BLaER1 treated with 17β-estradiol and CSF1 and Interleukin-3, amounts not matched to agents 10 nM and 100 nM (cell line): ENCODE results near the gene KARS1.

Source experiments
- H3K27ac ChIP-seq, 11 experiments: shearing (Covaris generic); formaldehyde crosslinking; 2 replicates each; pipeline ENCODE4 v1.8.1; 2022
- H3K27me3 ChIP-seq, 11 experiments: shearing (Covaris generic); formaldehyde crosslinking; 2 replicates each; pipeline ENCODE4 v1.8.1; 2022
- H3K36me3 ChIP-seq, 11 experiments: shearing (Covaris generic); formaldehyde crosslinking; 2 replicates each; pipeline ENCODE4 v1.8.1; 2022
- H3K4me1 ChIP-seq, 10 experiments: shearing (Covaris generic); formaldehyde crosslinking; 2 replicates each; pipeline ENCODE4 v1.8.1; 2022
- H3K4me2 ChIP-seq, 11 experiments: shearing (Covaris generic); formaldehyde crosslinking; 2 replicates each; pipeline ENCODE4 v1.8.1; 2022
- H3K4me3 ChIP-seq, 10 experiments: shearing (Covaris generic); formaldehyde crosslinking; 2 replicates each; pipeline ENCODE4 v1.8.1; 2022
- H3K9ac ChIP-seq, 11 experiments: shearing (Covaris generic); formaldehyde crosslinking; 2 replicates each; pipeline ENCODE4 v1.8.1; 2022
- H3K9me3 ChIP-seq, 11 experiments: shearing (Covaris generic); formaldehyde crosslinking; replicated peaks in 1 of 11; 2 replicates each; pipeline ENCODE4 v1.8.1; 2022
- H4K20me1 ChIP-seq, 11 experiments: shearing (Covaris generic); formaldehyde crosslinking; 2 replicates each; pipeline ENCODE4 v1.8.1; 2022
- Cebpa-rat ChIP-seq, 11 experiments: shearing (Covaris generic); IDR thresholded peaks; 2 replicates each; pipeline ENCODE4 v1.8.1; 2022

Gene KARS1

DNA sequence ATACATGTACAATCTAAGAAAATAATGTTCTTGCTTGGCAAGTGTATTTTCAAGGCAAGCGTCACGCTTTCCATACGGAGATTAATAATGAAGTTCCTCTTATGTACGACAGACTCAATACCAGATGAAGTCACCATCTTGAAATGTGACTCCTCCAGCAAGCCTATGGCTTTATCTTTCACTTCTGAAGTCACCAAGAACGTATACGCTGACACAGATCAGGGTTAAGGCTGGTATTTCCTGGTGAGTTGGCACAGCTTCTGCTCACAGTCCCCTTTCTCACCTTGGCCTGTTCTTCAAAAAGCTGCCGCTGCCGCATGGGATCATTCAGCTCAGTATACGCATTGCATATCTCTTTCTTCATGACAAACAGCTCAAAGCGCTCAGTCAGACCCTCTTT lies 18.3 kb downstream of the KARS1 start:
- Histone ChIP-seq H3K36me3 (peaks cover 86 to 100% (median 99%) of the 10 kb centered on the region in 11 experiments), H3K4me3 (no peak overlapping the region), H3K9ac (no peak overlapping the region), H4K20me1 (peaks cover 0 to 53% (median 23%) of the 10 kb centered on the region in 11 experiments; a peak in 13 of 22 replicates), H3K4me1 (peaks cover 24 to 53% (median 38%) of the 10 kb centered on the region in 10 experiments), H3K27ac (no peak overlapping the region), H3K9me3 (no peaks in the 10 kb centered on the region), H3K27me3 (no peaks in the 10 kb centered on the region), H3K4me2 (peak overlapping the region in 10 of 11 experiments; percentile 55 to 81 (median 70); a peak in 17 of 22 replicates)
- no peak for TF ChIP-seq Cebpa-rat (IDR thresholded peaks at IDR 0.05)

DNA sequence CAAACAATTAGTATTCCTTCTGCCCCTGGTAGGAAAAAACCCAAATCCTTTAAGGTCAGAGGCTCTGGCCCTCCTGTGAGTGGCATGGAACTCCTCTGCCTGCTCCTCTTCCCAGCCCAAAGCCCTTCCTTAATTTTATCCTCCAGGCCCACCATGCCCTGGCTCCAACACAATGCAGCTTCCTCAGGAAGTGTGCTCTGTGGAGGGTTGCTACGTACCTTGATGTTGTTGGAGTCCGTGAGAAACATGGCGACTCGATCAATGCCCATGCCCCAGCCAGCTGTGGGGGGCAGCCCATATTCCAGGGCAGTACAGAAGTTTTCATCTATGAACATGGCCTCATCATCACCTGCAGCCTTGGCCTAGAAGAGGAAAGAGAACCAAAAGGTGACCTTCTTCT lies 19.1 kb downstream of the KARS1 start:
- Histone ChIP-seq H3K9ac (peak overlapping the region in 3 of 11 experiments; percentile 11 to 28 (median 27); a peak in 3 of 22 replicates), H3K27ac (peak overlapping the region in 10 of 11 experiments; percentile 26 to 51 (median 36); a peak in 16 of 22 replicates)
- no peak for TF ChIP-seq Cebpa-rat (IDR thresholded peaks at IDR 0.05)

DNA sequence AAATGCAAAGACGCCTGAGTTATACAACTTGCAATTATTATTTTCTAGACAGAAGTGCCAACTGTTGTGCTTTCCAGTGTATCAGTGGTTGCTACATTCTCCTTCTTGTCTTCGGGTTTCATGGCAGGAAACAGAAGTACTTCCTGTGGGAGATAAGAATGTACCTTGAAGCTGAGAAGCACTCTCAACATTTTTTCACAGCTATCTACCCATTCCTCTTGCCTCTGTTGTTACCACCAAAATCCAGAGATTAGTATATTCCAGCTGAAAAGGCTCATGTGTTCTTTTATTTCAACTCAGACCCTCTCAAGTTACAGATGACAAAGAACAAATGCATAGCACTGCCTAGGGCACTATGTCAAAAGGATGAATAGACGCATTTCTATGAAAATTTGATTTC lies 19.6 kb downstream of the KARS1 start:
- Histone ChIP-seq H3K27me3 (no peaks in the 10 kb centered on the region), H3K4me1 (peaks cover 24 to 58% (median 42%) of the 10 kb centered on the region in 10 experiments), H3K4me3 (peak overlapping the region in 1 of 10 experiments; percentile 38; a peak in 2 of 20 replicates), H3K9me3 (no peaks in the 10 kb centered on the region), H3K27ac (peak overlapping the region in 10 of 11 experiments; percentile 26 to 51 (median 36); a peak in 16 of 22 replicates), H4K20me1 (peaks cover 0 to 48% (median 23%) of the 10 kb centered on the region in 11 experiments; a peak in 12 of 22 replicates), H3K9ac (peak overlapping the region in 4 of 11 experiments; percentile 0 to 28 (median 19); a peak in 4 of 22 replicates), H3K36me3 (peaks cover 74 to 88% (median 86%) of the 10 kb centered on the region in 11 experiments), H3K4me2 (peak overlapping the region; percentile 21 to 81 (median 69); a peak in 21 of 22 replicates)
- TF ChIP-seq Cebpa-rat (IDR thresholded peaks at IDR 0.05): no peak

More for the DNA sequence above, 19.1 kb downstream of the KARS1 start:
- Histone ChIP-seq H3K36me3 (peaks cover 79 to 93% (median 91%) of the 10 kb centered on the region in 11 experiments), H3K27me3 (no peaks in the 10 kb centered on the region), H3K4me1 (peaks cover 24 to 58% (median 42%) of the 10 kb centered on the region in 10 experiments), H4K20me1 (peaks cover 0 to 49% (median 23%) of the 10 kb centered on the region in 11 experiments; a peak in 12 of 22 replicates), H3K4me2 (peak overlapping the region; percentile 31 to 81 (median 69); a peak in 21 of 22 replicates), H3K9me3 (no peaks in the 10 kb centered on the region), H3K4me3 (peak overlapping the region in 1 of 10 experiments; percentile 38; a peak in 1 of 20 replicates)

DNA sequence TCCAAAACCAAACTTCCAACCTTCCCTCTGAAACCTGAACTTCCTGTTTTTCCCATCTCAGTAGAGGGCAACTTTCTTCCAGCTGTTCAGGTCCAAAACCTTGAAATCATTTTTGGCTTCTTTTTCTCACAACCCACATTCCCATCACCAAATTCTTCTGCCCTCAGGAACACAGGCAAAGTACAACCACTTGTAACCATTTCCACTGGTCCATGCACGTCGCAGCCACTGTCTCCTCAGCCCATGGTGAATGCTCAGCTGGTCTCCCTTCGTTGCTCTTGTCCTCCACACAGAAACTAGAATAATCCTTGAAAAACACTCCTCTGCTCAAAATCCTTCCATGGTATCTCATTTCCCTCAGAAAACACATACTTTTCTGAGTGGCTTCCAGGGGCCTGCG lies 20.7 kb downstream of the KARS1 start:
- peaks cover 63 to 77% (median 75%) of the 10 kb centered on the region in 11 experiments for H3K36me3 ChIP-seq
- no peak overlapping the region for H3K4me3 ChIP-seq
- peak overlapping the region in 7 of 11 experiments; percentile 57 to 81 (median 75); a peak in 7 of 22 replicates for H3K4me2 ChIP-seq
- H3K9me3 ChIP-seq: no peaks in the 10 kb centered on the region
- peaks cover 0 to 38% (median 19%) of the 10 kb centered on the region in 11 experiments; a peak in 12 of 22 replicates for H4K20me1 ChIP-seq
- no peak overlapping the region for H3K9ac ChIP-seq
- H3K27me3 ChIP-seq: no peaks in the 10 kb centered on the region
- peak overlapping the region in 5 of 11 experiments; percentile 26 to 41 (median 35); a peak in 8 of 22 replicates for H3K27ac ChIP-seq
- peaks cover 31 to 65% (median 49%) of the 10 kb centered on the region in 10 experiments for H3K4me1 ChIP-seq
- no peak for TF ChIP-seq Cebpa-rat (IDR thresholded peaks at IDR 0.05)

DNA sequence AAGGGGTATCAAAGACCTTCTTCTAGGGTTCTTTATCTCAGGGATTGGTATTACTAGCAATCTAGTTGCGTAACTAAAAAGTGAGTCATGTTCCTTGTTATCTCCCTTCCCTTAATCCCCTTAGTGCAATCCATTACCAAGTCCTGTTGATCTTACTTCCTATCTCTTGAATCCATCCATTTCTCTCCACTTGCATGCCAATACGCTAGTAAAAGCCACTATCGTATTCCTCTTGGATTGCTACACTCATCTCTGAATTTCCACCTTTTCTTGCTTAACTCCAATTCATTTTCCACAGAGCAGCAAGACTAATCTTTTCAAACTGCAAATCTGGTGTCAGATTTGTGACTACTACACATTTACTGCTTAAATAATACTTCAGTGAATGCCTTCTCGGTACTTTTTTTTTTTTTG lies 22.5 kb downstream of the KARS1 start:
- Histone ChIP-seq H3K36me3 (peaks cover 50 to 67% (median 63%) of the 10 kb centered on the region in 11 experiments), H3K27ac (0 out of 22 replicates have a peak overlapping the region, but pooled peaks of 1 of the 11 experiments have one; percentile 2), H3K4me2 (peak overlapping the region in 4 of 11 experiments; percentile 29 to 45 (median 38); a peak in 7 of 22 replicates), H3K4me3 (no peak overlapping the region), H4K20me1 (peaks cover 0 to 25% (median 18%) of the 10 kb centered on the region in 11 experiments; a peak in 12 of 22 replicates), H3K9ac (peak overlapping the region in 1 of 11 experiments; percentile 13; a peak in 2 of 22 replicates), H3K27me3 (no peaks in the 10 kb centered on the region), H3K4me1 (peaks cover 45 to 84% (median 65%) of the 10 kb centered on the region in 10 experiments), H3K9me3 (no peaks in the 10 kb centered on the region)
- TF ChIP-seq Cebpa-rat (IDR thresholded peaks at IDR 0.05): peak in 2 of 11 experiments; percentile 21 to 22; a peak in 2 of 22 replicates

DNA sequence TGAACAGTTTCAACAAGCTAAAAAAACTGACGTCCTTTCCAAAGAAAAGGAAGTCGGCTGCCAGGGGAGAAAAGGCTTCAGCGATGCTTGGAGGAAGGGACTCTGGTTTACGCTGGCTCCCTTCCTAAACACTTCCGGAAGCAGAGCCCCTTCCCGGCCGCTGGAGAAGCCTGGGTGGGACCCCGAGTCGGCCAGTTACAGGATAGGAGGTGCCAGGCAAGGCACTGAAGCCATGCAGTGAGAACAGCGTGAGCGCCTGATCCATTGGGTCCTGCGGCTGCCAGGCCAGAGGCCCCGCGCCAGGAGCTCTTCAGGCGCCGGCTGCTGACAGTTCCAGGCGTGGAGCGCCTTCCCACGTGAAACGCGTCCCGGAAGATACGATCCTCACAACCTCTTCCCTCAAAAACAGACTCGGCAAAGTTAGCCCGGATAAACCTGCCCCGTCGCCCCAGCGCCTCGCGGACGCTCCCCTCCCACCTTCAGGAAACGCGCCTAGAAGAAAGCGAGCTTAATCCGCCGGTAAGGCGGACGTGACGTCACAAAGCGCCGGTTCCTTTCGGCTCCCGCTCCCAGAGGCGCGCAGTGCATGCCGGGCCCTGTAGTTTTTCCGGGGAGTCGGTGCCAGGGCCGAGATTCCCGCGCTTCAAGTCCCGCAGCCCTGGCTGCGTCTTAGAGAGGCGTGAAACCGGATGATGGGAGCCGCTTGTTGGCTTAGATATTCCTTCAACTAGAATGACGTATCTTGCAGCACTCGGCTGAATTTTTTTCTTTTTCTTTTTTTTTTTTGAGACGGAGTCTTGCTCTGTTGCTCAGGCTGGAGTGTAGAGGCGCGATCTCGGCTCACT lies 24.5 kb downstream of the KARS1 start, which contains the start of gene ADAT1:
ADAT1 (minus strand) TSS at position 521 of the 845 bp plus-strand sequence. CDS start 2,482 bp downstream, outside the sequence.
- no peak for TF ChIP-seq Cebpa-rat (IDR thresholded peaks at IDR 0.05)
- peak within 1 kb of the TSS; percentile 83 to 96 (median 93) for H3K4me2 ChIP-seq
- peaks cover 32 to 68% (median 50%) of the 10 kb centered on the region in 10 experiments for H3K4me1 ChIP-seq
- no peaks in the 10 kb centered on the region for H3K27me3 ChIP-seq
- peak within 1 kb of the TSS; percentile 72 to 85 (median 82) for H3K4me3 ChIP-seq
- peaks cover 0 to 12% (median 7%) of the 10 kb centered on the region in 11 experiments; a peak in 10 of 22 replicates for H4K20me1 ChIP-seq
- peaks cover 50 to 67% (median 63%) of the 10 kb centered on the region in 11 experiments for H3K36me3 ChIP-seq
- H3K9me3 ChIP-seq: no peaks in the 10 kb centered on the region
- H3K9ac ChIP-seq: peak within 1 kb of the TSS; percentile 86 to 95 (median 92)
- peak within 1 kb of the TSS; percentile 78 to 94 (median 88) for H3K27ac ChIP-seq

DNA sequence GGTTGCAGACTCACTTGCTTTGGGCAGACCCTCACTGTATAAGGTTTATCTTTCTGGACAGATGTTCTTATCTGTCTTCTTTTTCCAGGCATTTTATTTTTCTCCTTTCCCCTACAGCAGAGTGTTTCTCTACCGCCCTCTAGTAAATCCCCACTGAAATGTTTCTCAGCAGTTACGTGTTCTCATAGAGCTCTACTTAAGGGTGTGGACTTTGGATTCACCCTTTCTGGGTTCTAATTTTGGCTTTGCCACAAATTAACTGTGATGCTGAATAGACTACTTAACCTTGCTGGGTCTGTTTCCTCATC lies 26.3 kb downstream of the KARS1 start:
- no peak overlapping the region for H3K27ac ChIP-seq
- TF ChIP-seq Cebpa-rat (IDR thresholded peaks at IDR 0.05): no peak
- H3K4me2 ChIP-seq: peak overlapping the region; percentile 83 to 96 (median 93); a peak in 17 of 22 replicates
- no peak overlapping the region for H3K4me3 ChIP-seq
- peaks cover 20 to 52% (median 36%) of the 10 kb centered on the region in 10 experiments for H3K4me1 ChIP-seq
- peaks cover 0 to 4% (median 0%) of the 10 kb centered on the region in 11 experiments; a peak in 1 of 22 replicates for H4K20me1 ChIP-seq
- 0 out of 22 replicates have a peak overlapping the region, but pooled peaks of 2 of the 11 experiments have one; percentile 86 to 92 for H3K9ac ChIP-seq
- peaks cover 51 to 67% (median 63%) of the 10 kb centered on the region in 11 experiments for H3K36me3 ChIP-seq
- no peaks in the 10 kb centered on the region for H3K27me3 ChIP-seq
- no peaks in the 10 kb centered on the region for H3K9me3 ChIP-seq

DNA sequence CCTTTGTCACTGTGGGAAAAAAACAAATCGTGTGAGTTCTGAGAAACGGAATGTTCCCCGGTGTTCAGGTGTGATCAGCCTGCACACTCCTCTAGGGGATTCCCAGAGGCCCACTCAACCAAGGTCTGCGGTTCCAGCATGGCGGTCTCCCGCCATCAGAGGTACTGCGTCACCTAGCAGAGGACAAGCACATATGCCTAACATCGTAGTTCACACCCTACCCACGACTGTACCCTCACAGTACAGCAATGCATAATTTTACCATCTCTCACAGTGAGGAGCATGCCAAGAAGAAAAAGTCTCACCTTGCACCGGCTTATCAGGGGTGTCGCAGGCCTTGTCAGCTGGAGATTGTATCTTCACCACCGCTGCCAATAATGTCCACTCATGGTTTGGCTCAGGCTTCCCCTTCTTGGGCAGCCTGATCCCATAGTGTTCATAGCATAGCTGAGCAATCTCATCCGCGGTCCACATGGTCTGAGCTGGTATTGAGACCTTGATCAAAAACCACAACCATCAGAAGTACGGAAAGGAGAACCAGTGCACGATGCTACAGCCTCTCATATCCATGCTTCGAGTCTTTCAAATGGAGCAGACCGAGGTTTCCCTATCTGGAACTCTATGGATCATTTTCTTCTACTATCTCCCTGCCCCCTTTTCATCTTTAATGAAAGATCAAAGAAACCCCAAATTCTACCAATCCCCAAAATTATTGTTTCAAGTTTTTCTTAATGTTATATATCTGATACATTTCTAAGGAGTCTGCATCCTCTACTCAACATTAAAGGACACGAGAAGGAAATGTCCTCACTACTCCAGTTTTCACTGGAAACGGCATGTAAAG lies 26.9 kb downstream of the KARS1 start:
- Histone ChIP-seq H3K9ac (0 out of 22 replicates have a peak overlapping the region, but pooled peaks of 2 of the 11 experiments have one; percentile 86 to 92), H3K27ac (no peak overlapping the region), H3K9me3 (no peaks in the 10 kb centered on the region)

More for the DNA sequence above, 26.9 kb downstream of the KARS1 start:
- no peak for TF ChIP-seq Cebpa-rat (IDR thresholded peaks at IDR 0.05)
- Histone ChIP-seq H3K36me3 (peaks cover 51 to 67% (median 63%) of the 10 kb centered on the region in 11 experiments), H3K4me1 (peaks cover 20 to 47% (median 36%) of the 10 kb centered on the region in 10 experiments), H3K4me2 (peak overlapping the region; percentile 83 to 96 (median 93); a peak in 14 of 22 replicates), H3K4me3 (no peak overlapping the region), H3K27me3 (no peaks in the 10 kb centered on the region), H4K20me1 (peaks cover 0 to 4% (median 0%) of the 10 kb centered on the region in 11 experiments; a peak in 1 of 22 replicates)
